Germinal center (tissue), 1 donor: ENCODE results near the gene MTFP1.
"Not testable (repeated sequence)": the region's sequence is repeated elsewhere in the genome, so short reads cannot be mapped to it uniquely, and the experiment has no call there.

ENCODE experiments used
- DNase-seq: peaks from one replicate; pipeline ENCODE4 v3.0.0; 2012; ENCODE audit warnings: mixed read lengths, low spot score

The MTFP1 gene

DNA sequence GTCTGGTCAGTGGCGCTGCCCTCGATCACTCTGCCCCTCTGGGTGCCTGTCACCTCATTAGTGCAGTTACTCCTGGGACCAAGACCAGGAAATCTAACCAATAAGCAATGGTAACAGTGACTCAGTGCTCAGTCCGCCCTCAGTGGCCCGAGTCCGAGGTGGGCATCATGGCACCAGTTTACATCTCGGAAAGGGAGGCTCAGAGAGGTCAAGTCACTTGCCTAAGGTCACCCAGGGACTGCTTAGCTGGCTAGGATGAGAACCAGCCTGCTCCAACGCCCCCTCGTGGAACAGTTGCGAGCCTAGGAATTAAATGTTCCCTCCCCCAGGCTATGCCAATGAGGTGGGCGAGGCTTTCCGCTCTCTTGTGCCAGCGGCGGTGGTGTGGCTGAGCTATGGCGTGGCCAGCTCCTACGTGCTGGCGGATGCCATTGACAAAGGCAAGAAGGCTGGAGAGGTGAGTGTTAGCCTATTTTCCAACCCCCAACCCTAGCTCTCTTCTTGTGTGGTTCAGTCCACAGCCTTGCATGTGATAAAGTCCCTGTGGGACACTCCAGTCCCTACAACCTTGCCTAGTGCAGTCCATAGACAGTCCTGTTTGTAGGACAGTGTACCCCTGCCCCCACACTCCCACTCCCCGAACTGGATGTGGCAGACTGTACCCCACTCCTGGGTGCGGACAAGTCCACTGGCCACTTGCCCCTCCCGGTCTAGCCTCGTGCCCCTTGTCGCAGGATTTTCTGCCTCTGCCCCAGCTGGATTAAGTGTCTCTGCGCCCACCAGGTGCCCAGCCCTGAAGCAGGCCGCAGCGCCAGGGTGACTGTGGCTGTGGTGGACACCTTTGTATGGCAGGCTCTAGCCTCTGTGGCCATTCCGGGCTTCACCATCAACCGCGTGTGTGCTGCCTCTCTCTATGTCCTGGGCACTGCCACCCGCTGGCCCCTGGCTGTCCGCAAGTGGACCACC is 1.1 kb downstream of the MTFP1 start:
- peak; percentile 88 for DNase-seq

DNA sequence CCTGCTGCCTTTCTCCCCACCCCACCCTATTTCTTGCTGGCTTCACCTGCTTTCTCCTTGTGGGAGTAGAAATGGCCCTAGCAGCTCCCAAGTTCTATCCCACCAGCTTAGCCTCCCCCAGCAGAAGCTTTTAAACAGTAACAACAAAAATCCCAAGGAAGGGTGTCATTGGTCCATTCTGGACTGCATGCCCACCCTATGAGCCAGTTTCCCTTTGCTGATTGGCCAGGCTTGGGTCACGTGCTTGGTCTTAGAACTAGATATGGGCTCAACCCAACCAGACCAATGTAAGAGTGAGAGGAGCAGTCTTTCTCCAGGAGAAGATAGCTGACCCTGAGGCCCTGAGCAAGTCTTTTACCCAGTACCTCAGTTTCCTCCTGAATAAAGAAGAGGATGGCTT is 2.3 kb downstream of the MTFP1 start:
- DNase-seq, result no peak

DNA sequence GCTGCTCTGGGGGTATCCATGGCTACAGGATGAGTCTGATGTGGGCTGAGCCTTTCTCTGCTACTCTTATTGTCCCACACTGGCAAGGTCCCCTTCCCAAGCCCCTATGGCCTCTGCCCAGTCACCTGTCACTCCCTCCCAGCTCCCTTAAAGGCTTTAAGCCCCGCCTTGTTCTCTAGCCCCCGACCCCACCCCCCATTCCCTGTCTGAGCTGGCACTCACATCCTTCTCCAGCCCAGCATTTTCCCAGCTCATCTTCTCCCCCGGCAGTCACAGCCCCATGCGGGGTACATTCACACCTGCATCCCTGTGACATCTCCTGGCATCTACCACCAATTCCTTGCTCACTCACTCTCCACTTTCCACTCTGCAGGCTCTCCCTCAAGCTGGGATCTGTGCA is 4.3 kb downstream of the MTFP1 start:
- no peak for DNase-seq

DNA sequence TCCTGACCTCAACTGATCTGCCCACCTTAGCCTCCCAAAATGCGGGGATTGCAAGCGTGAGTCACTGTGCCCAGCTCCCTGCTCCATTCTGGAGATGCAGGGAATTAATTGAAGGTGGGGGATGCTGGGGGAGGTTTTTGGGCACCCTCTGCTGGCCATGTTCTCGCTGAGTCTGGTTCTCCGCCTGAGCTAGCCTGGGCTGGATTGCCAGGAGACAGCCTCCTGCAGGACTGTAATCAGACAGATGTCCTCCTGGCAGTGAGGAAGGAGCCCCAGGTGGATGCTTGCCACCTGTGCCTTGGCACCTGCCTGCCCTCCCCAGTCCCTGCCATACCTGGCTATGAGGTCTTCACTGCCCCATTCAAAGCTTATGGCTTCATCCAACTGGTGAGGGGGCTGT is 5.4 kb downstream of the MTFP1 start:
- DNase-seq, result no peak

DNA sequence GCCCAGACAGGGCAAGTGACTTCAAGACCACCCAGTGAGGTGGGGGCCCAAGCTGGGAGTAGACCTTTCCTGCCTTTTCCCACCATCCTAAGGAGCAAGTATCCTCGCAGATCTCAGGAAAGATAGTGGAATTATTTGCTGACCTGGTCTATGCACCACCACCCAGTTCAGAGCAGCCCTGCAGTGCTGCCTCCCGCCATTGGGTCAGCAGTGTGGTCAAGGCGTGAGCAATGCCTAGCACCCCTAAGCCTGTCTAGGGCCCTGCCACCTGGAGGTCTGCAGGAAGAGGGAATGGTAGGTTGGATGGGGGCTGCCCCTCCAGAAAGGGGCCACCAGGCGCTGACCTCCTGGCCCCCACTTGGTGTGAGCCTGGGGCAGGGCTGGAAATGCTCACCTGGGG is 6.5 kb downstream of the MTFP1 start:
- DNase-seq, result no peak

DNA sequence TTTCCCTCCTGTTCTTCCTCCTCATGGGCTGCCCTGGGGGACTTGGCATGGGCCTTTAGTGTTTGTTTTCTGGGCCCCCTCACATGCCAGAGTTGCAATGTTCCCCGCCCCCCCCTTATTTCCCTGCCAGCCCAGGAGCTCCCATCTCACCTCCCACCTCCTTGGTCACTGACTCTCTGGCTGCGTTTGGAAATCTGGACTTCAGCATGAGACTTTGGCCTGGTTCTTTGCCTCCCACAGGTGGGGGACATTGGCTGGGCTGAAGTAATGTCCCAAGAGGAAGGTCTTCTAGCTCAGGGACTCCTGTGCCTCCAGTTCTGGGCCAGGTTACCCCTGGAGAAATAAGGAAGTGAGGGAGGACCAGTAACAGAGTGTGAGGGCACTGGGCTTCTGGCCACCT is 7.0 kb downstream of the MTFP1 start:
- no peak for DNase-seq

DNA sequence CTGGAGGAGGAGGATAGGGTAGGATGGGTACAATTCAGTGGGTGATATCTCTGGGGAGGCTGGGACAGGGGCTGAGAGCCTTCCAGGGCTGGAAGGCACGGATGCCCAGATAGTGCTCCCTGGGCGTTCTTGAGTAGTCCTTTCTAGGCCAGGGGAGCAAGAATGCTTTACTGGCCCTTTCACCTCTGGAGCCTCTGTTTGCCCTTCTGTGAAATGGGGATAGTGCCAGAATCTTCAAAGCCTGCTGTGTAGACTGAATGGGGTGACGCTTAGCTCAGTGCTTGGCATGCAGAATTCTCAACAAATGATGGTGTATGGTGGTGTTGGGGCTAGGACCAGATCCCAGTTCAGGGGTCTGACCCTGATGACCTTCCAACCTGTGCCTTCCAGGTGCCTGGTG is 7.7 kb downstream of the MTFP1 start:
- DNase-seq, result no peak

DNA sequence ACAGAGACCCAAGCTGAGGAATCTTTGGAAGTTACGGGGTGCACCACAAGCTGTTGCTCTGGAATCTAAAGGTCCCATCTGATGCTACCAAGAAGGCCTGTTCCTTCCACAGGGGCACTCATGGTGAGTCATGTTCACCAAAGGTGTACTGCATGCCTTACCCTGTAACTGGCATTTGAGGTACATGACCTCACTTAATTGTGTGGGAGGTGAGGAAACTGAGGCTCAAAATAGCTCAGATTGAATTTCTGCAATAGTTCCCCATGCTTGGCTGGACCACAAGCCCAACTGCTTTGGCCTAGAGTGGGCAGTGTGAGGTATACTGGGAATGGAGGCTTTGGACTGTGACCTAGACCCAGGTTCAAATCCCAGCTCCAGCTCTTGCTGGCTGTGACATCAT is 8.2 kb downstream of the MTFP1 start:
- DNase-seq, result no peak

DNA sequence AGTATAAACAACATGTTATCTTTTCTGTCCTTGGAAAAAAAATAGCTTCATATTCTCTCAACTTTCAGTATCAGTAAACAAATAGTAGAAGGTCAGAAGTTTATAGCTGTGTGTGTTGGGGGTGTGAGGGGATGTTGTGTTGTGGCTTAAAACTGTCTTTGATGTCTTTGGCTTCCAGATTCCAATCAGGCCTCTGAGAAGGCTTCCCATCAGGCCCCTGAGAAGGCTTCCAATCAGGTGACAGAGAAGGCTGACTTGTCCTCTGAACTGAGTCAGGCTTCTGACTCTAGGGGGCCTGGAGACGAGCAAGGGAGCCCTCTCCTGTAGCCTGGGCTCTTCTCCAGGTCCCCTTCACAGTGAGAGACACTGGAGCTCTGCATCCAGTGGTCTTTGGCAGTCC is 9.3 kb downstream of the MTFP1 start:
- DNase-seq, result no peak

DNA sequence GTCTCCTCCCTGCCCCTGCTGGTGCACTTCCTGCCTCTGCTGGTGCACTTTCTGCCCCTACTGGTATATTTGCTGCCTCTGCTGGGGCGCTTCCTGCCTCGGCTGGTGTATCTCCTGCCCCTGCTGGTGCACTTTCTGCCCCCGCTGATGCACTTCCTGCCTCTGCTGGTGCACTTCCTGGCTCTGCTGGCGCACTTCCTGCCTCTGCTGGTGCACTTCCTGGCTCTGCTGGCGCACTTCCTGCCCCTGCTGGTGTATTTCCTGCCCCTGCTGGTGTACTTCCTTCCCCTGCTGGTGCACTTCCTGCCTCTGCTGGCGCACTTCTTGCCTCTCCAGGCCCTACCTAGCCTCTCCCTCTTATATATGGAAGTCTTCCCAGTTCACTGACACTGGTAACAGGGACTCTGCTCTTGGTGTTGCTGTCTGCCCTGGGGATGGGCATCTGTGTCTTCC is 10.1 kb downstream of the MTFP1 start:
- peak; percentile 57 for DNase-seq

DNA sequence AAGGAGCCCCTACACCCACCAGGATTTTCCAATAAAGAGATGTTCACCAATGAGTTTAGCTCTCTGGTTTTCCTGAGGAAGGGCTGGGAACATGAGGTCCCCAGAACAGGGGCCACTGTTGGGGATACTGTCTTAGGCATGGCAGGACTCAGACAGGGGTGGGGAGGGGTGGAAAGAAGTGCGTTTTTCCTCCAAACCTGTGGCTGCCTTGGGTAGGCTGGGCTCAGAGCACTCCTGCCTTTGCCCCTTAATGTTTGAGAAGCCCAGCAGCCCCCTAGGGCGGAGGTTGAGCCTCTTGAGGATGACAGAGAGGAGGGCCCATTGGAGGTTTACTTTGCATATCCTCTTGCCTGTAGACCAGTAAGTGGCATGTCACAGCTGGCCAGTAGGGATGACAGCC is 10.6 kb downstream of the MTFP1 start:
- DNase-seq, result no peak

DNA sequence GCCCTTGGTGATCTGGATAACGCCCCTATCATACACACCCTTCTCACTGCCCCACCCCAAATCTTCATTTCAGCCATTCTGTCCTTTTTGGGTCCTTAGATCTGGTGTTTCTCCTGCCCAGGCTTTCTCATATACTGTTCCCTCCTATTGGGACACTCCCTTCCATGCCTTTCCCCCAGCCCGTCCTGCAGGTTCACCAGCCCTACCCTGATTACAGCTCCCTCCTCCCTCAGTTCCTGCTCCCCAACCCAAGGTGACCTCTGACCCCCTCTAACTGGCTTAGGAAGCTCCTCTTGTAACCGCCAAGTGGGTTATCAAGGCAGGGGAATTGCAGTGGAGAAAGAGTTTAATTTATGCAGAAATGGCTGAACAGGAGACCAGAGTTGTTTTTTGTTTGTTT is 13.0 kb downstream of the MTFP1 start:
- DNase-seq, result no peak

DNA sequence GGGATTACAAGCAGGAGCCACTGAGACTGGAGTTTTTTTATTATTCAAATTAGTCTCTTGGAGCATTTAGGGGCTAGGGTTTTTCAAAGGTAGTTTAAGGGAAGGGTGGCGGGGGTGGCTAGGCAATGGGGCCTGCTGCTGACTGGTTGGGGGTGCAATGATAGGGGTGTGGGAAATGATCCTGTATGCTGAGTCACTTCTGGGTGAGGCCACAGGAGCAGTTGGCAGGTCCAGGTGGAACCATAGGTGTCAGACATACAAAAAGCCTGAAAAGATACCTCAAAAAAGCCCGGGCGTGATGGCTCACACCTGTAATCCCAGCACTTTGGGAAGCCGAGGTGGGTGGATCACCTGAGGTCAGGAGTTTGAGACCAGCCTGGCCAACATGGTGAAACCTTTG is 13.7 kb downstream of the MTFP1 start:
- DNase-seq, result no peak

DNA sequence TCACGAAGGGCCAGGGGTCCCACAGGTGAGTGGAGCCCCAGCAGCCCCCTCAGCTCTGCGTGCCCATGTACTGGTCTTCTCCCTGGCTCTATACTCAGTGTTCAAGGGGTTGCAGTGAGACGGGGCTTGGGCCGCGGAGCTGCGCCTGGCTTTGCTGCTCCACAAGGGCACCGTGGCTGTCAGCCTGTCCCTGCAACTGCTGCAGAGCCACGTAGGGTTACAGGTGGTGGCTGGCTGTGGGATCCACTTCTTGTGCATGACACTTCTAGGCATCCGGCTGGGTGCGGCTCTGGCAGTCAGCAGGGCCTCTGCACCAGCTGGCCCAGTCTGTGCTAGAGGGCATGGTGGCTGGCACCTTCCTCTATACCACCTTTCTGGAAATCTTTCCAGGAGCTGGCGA is 14.3 kb downstream of the MTFP1 start:
- no peak for DNase-seq

DNA sequence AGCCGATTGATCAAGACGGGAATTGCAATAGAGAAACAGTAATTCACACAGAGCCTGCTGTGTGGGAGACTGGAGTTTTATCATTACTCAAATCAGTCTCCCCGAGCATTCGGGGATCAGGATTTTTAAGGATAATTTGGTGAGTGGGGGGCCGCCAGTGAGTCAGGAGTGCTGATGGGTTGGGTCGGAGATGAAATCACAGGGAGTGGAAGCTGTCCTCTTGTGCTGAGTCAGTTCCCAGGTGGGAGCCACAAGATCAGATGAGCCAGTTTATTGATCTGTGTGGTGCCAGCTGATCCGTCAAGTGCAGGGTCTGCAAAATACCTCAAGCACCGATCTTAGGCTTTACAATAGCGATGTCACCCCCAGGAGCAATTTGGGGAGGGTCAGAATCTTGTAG is 15.5 kb downstream of the MTFP1 start:
- DNase-seq, result no peak

DNA sequence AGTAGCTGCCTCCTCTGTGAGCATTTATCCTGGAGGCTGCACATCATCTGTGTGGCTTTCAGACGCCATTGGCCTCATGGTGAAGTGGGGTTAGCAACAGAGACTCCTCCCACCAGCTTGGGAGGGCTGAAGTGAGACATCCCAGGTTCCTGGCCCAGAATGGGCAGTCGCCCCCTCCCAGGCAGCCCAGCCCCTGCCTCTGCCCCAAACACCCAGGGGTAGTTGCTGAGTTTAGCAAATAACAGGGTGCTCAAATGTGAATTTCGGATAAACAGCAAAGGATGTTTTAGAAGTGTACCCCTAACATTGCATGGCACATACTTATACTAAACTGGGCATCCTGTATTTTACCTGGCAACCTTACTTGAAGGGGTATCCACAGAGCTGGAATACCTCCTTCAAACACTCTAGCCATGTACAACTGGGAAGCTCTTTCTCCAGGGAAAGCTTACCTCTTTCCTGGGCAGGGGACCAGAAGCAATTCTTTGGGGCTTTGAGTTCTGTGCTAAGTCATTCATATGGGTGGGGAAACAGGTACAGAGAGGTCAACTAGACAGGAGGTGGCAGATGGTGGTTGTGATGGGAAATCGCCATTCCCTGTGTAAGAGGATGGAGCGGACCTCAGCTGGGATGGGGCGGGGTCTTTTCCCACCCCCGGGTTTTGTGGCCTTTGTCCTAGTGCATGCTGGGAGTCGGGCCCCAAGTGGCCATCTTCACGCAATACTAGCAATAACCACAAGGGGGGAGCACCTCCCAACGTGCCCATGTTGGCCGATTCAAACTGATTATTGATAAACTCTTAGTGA is 19.3 kb downstream of the MTFP1 start:
- peak; percentile 85 for DNase-seq

DNA sequence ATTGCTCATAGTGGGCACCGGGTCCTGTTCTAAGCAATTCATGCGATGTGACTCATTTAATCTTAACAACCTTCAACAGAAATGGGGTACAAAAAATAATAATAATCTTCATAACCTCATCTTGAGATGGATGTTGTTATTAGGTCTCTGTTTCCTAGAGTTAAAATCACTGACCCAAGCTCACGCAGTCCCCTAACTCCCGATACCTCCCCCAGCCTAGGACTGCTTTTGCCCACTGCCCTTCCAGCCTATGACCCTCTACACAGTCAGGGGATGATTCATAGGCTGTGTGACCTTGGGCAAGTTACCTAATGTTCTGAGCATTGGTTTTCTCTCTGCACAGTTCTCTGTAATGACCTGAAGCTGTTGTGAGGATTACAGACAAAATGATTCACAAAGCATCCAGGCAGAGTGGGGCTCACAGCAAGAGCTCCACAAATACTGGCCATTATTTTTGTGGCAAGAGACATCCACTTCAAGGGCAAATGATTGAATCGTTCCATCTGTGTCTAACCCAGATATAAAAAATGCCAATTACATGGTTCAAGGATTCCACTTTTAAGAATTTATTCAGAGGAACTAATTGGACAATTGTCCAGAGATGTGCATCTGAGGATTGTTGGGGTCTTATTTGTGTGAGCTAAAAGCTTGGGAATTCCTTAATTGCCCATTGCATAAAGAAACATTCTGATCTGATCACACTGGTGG is 20.0 kb downstream of the MTFP1 start:
- DNase-seq, result no peak

DNA sequence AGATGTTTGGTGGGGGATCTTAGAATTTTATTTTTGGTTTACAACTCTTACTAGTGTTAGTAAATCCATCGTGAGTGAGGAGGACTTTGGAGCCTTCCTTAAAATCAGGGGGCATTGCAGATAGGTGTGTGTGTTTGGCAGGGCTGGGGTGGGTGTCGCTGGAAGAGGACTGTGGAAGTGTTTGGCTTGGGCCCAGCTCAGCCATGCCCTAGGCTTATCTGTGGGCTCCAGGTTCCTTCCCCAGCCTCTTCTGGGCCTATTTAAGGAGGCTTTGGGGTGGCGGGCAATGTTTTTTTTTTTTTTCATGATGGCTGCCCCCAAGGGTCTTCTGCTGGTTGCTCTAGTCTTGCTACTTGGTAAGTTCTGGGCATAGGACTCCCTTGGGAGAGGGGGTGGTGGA is 22.1 kb downstream of the MTFP1 start:
- no peak for DNase-seq

DNA sequence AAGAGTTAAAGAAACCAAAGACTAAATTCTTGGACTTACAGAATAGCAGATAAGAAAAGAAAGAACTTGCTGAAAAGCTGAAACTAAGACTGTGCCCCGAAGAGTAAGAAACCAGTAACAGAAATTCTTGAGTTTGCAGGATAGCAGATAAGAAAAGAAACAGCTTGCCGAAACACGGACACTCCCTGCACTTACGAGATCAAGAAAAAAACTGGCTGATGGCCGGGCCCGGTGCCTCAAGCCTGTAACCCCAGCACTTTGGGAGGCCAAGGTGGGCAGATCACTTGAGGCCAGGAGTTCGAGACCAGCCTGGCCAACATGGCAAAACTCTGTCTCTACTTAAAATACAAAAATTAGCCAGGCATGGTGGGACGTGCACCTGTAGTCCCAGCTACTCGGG is 25.9 kb downstream of the MTFP1 start:
- DNase-seq, result not testable (repeated sequence)

DNA sequence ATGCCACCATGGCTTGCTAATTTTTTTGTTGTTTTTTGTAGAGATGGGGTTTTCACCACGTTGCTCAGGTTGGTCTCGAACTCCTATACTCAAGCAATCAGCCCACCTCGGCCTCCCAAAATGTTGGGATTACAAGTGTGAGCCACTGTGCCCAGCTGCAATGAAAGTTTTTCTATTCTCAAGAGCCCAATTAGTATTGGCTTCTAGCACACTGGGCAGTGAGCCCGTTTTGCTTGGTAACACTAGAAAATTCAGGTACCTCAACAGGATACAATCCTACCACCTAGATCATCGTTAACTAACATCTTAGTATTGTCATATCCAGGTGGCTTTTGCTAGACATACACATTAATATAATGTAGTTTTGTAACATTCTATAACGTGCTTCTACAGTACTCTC is 27.3 kb downstream of the MTFP1 start:
- no peak for DNase-seq

DNA sequence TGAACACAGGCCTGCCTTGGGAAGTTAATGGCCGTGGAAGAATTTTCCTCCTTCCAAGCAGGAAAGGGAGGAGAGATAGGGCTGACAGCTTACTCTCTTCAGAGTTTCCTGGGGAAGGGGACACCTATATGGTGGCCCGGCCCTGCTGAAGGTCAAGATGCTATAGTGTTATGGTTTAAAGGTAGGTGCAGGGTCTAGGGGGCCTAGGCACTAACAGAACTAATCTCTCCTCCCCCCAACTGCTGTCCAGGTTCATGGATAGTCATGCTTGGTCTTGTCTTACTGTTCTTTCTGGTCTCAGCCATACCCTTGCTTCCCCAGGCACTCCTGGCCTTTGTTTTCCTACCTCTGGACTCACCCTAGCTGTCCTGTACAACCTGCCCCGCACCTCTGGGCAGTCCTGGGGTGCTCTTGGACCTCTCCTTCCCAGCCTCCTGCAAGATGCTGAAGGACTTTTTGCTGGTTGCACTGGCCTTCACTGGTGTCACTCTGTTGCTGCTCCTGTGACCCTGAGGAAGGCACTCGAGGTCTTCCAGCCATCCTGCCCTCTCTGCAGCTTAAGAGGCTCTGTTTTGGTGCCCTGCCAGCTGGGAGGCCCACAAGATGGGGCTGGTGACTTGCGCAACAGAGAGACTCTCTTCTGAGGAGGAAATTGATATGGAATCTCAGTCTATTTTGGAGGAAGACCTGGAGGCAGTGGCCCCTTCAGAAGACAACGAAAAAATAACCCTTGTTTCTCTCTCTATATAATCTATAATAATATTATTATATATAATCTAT is 28.4 kb downstream of the MTFP1 start:
- DNase-seq, result no peak
